ENCODE measurements around the gene TSN.

TSN gene

GRCh38 chr2:121746071-121746578 lies 9.3 kb upstream of the TSN start:
- DNase-seq (ENCODE audit: low spot score): no peak

- no peak for DNase-seq (ENCODE audit: low spot score)
Measured at GRCh38 chr2:121748202-121748601, 7.2 kb upstream of the TSN start.

- DNase-seq (ENCODE audit: low spot score): no peak
Measured at GRCh38 chr2:121754851-121755236, 607 bp upstream of the TSN start.

GRCh38 chr2:121764681-121765228 lies 9.3 kb downstream of the TSN start:
- no peak for DNase-seq (ENCODE audit: low spot score)

- DNase-seq (ENCODE audit: low spot score): no peak
Measured at GRCh38 chr2:121766624-121767023, 11.2 kb downstream of the TSN start.

- DNase-seq (ENCODE audit: low spot score): no peak
Measured at GRCh38 chr2:121768143-121768755, 12.8 kb downstream of the TSN start.

GRCh38 chr2:121771976-121772742 lies 16.7 kb downstream of the TSN start:
- no peak for DNase-seq (ENCODE audit: low spot score)

GRCh38 chr2:121774235-121774634 lies 18.8 kb downstream of the TSN start:
- DNase-seq (ENCODE audit: low spot score): no peak

- DNase-seq (ENCODE audit: low spot score): no peak
Measured at GRCh38 chr2:121776361-121776760, 20.9 kb downstream of the TSN start.

- DNase-seq (ENCODE audit: low spot score): no peak
Measured at GRCh38 chr2:121776885-121777698, 21.6 kb downstream of the TSN start.

GRCh38 chr2:121777699-121778058 lies 22.2 kb downstream of the TSN start:
- no peak for DNase-seq (ENCODE audit: low spot score)

GRCh38 chr2:121778741-121779487 lies 23.5 kb downstream of the TSN start:
- DNase-seq (ENCODE audit: low spot score): no peak

GRCh38 chr2:121783180-121783579 lies 27.7 kb downstream of the TSN start:
- DNase-seq (ENCODE audit: low spot score): no peak

GRCh38 chr2:121788685-121789084 lies 33.2 kb downstream of the TSN start:
- no peak for DNase-seq (ENCODE audit: low spot score)

- DNase-seq (ENCODE audit: low spot score): no peak
Measured at GRCh38 chr2:121790276-121790956, 35.0 kb downstream of the TSN start.

- DNase-seq (ENCODE audit: low spot score): no peak
Measured at GRCh38 chr2:121791290-121791689, 35.8 kb downstream of the TSN start.

- DNase-seq (ENCODE audit: low spot score): no peak
Measured at GRCh38 chr2:121791801-121792221, 36.4 kb downstream of the TSN start.

GRCh38 chr2:121793816-121794215 lies 38.4 kb downstream of the TSN start:
- DNase-seq (ENCODE audit: low spot score): no peak

GRCh38 chr2:121794233-121794632 lies 38.8 kb downstream of the TSN start:
- no peak for DNase-seq (ENCODE audit: low spot score)

- DNase-seq (ENCODE audit: low spot score): no peak
Measured at GRCh38 chr2:121796239-121796638, 40.8 kb downstream of the TSN start.

GRCh38 chr2:121798617-121799016 lies 43.2 kb downstream of the TSN start:
- DNase-seq (ENCODE audit: low spot score): no peak
